Measurements from ENCODE around the gene RANBP9. TPM values are rescaled to one million over a fixed set of nuclear protein-coding genes. Genes with fewer than 3 reads are reported as not detected.

Gene RANBP9
- 10 to 100 TPM; 51.1 to 52.9 TPM for total RNA-seq
- polyA plus RNA-seq = 1 to 10 TPM; 3.4 to 8.8 TPM

DNA sequence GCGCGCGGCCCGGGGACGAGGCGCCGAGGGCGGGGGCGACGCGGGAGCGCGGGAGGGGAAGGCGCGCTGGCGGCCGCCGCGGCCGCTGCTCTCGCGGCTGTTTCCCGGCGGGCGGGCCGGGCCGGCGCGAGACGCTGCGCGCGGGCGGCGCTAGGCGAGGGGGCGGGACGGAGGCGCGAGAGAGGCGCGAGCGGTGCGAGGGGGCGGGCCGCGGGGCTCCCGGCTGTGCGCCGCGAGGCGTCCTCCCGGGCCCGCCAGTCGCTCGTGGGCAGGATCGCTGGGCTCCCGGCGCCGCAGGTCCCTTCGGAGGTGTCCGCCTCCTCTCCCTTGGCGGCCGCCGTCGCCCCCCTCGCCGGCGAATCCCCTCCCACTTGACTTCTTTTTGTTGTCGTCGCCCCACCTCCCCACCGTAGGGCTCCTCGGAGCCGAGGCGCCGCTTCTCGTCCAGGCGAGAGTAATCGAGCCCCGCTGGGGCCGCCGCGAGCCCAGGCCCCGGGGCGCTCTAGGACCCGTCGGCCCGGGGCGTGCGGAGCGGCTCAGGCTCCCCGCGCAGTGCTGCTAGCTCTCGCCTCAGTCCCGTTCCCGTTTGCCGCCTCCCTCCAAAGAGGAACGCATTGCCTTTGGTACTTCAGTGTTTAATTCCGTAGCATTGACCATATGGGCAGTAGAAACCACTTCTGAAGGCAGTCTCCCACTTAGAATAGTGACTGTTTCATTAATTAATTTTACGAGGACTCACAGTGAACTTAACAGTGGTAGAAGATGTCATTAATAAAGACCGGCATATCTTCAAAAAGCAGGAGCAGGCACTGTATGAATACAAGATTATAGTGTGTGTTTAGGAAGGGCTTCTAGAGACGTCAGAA lies at the start of gene RANBP9:
TSS of gene RANBP9 (minus strand) at position 103 of the 866 bp plus-strand sequence. CDS start 330 bp downstream, outside the sequence.
- H3K36me3 ChIP-seq (ENCODE audit: insufficient read depth, low read length) = no peaks in the 10 kb centered on the region
- ChIA-PET CTCF (ENCODE audit: partially characterized antibody) (interaction anchor here (0.5 to 5.4 kb wide), 8 partner anchors 12 to 96 kb away, joined by 3 to 34 read pairs (median 4); partner anchors contain the start of gene NOL7), POLR2A (ENCODE audit: partially characterized antibody) (interaction anchor here (0.8 to 5.6 kb wide), 22 partner anchors 8 to 137 kb away, joined by 3 to 128 read pairs (median 9); partner anchors contain the start of genes MCUR1, NOL7 and SIRT5)
- H3K4me3 Mint-ChIP-seq = peak within 1 kb of the TSS; percentile 95 to 99 (median 96)
- intact Hi-C loops (cut with micrococcal nuclease) = loop anchor here (1.0 to 5.0 kb wide), 10 partner anchors 13 to 1535 kb away; partner anchors contain the start of genes CD83, GFOD1, JARID2 and MCUR1
- DNase-seq = peak; percentile 89 to 92 (median 91)
- H3K9me3 Mint-ChIP-seq = peaks cover 0 to 2% (median 0%) of the 10 kb centered on the region in 8 donors
- H3K27me3 ChIP-seq (ENCODE audit: insufficient read depth, low read length) = no peaks in the 10 kb centered on the region
- no peaks in the 10 kb centered on the region for H3K9me3 ChIP-seq (ENCODE audit: control insufficient read depth in 1 of 2, low read length in 2 of 2)
- no peaks in the 10 kb centered on the region for H3K27me3 Mint-ChIP-seq
- H3K36me3 Mint-ChIP-seq = peaks cover 4 to 19% of the 10 kb centered on the region in 2 donors
- H3K4me1 Mint-ChIP-seq = peaks cover 28 to 73% (median 44%) of the 10 kb centered on the region in 4 donors
- H3K27ac ChIP-seq (ENCODE audit: low read depth, low read length) = peak within 1 kb of the TSS; percentile 87
- H3K27ac Mint-ChIP-seq = peak within 1 kb of the TSS; percentile 98 to 99 (median 99)
- H3K4me3 ChIP-seq (ENCODE audit: low read length in 2 of 2) = peak within 1 kb of the TSS; percentile 69 to 74
- peaks cover 50% of the 10 kb centered on the region for H3K4me1 ChIP-seq (ENCODE audit: insufficient read depth, low read length)

DNA sequence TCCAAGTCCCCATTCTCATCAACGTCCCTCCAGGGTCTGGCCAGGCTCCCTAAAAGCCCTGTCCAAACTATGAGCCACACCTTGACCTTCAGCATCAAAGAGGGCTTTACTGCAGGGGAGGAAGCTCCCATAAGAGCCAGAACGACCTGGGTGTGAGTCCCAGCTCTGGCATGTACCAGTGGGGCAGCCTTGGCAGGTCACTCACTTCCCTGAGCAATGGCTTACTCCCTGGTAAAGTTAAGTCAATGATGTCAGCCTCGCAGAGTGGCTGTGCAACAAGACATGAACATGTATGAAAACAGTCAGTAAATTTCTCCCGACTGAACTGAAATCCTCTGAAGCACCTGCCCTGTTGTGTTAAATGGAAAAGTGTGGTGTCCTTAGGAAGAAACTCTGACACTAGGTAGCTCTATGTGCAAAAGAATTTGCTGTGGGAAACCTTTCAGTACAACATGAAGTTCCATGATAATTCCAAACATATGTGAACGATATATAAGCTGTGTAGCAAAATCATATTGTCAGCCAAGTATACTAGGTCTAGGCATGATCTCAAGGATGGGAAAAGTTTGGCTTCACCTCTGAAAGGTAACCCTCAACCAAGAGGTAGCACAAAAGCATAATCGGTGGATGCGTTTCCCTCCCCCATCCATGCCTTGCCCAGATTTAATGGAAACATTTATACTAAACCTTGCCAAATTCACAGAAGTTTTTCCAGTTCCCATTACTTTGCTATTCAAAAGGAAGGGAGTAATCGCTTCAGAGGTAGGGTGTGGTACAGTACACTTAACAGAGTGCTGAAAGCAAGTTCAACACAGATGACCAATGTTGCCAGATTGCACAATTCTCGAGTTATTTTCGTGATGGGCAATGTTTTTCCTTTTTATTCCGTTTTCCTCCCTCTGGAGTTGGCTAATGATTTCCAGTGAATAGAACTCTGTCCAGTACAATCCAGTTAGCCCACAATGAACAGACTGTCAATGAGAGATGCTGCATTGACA lies 49.0 kb upstream of the RANBP9 start:
- H3K36me3 Mint-ChIP-seq = no peaks in the 10 kb centered on the region
- H3K27ac ChIP-seq (ENCODE audit: low read depth, low read length) = no peak overlapping the region
- no peak overlapping the region for H3K4me3 Mint-ChIP-seq
- H3K36me3 ChIP-seq (ENCODE audit: insufficient read depth, low read length) = no peaks in the 10 kb centered on the region
- no peaks in the 10 kb centered on the region for H3K27me3 Mint-ChIP-seq
- no peaks in the 10 kb centered on the region for H3K9me3 ChIP-seq (ENCODE audit: control insufficient read depth in 1 of 2, low read length in 2 of 2)
- CTCF ChIA-PET (ENCODE audit: partially characterized antibody) = interaction anchor here (1.1 to 1.2 kb wide), 2 partner anchors 10 to 186 kb away, joined by 3 to 5 read pairs; partner anchors contain the start of gene SIRT5
- H3K4me1 ChIP-seq (ENCODE audit: insufficient read depth, low read length) = peaks cover 18% of the 10 kb centered on the region
- no peak overlapping the region for H3K4me3 ChIP-seq (ENCODE audit: low read length in 2 of 2)
- peak overlapping the region in 1 of 7 donors; percentile 4 for H3K27ac Mint-ChIP-seq
- POLR2A ChIA-PET (ENCODE audit: partially characterized antibody) = interaction anchor here (0.9 to 3.0 kb wide), 2 partner anchors 49 to 50 kb away, joined by 3 to 13 read pairs; partner anchors contain the start of gene RANBP9
- H3K4me1 Mint-ChIP-seq = peaks cover 17 to 33% (median 23%) of the 10 kb centered on the region in 4 donors
- H3K27me3 ChIP-seq (ENCODE audit: insufficient read depth, low read length) = no peaks in the 10 kb centered on the region
- peaks cover 0 to 2% (median 0%) of the 10 kb centered on the region in 8 donors for H3K9me3 Mint-ChIP-seq
- intact Hi-C loops (cut with micrococcal nuclease) = loop anchor here (10.0 kb wide), 1 partner anchor 306 kb away; no protein-coding TSS in a partner anchor
- no peak for DNase-seq

DNA sequence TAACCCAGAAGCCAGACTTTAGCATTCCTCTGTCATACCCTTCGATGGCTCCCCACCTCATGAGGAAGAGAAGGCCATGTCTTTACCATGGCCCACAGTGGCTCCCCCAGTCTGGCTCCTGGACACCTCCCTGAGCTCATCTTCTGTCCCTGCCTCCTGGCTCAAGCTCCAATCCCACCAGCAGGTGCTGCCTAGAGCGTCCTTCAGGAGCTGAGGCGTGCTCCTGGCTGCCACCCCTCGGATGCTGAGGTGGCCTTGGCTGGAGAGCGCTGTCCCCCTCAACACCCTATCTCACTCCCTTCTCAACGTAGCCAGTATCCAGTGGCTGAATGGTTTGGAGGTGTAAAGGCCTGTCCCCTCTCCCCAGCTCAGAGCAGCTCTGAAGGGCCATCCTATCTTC lies 47.4 kb upstream of the RANBP9 start:
- Mint-ChIP-seq H3K4me1 (peaks cover 17 to 30% (median 22%) of the 10 kb centered on the region in 4 donors), H3K36me3 (no peaks in the 10 kb centered on the region), H3K4me3 (peak overlapping the region in 1 of 8 donors; percentile 45), H3K27ac (peak overlapping the region in 3 of 7 donors; percentile 6 to 15 (median 13)), H3K9me3 (peaks cover 0 to 2% (median 0%) of the 10 kb centered on the region in 8 donors), H3K27me3 (no peaks in the 10 kb centered on the region)
- ChIA-PET CTCF (ENCODE audit: partially characterized antibody) (interaction anchor here (1.2 kb wide), 1 partner anchor 28 kb away, joined by 4 read pairs; no protein-coding TSS in a partner anchor), POLR2A (ENCODE audit: partially characterized antibody) (interaction anchor here (0.7 to 3.0 kb wide), 3 partner anchors 47 to 144 kb away, joined by 3 to 13 read pairs (median 3); partner anchors contain the start of genes NOL7 and RANBP9)
- no peak overlapping the region for H3K4me3 ChIP-seq (ENCODE audit: low read length in 2 of 2)
- H3K27me3 ChIP-seq (ENCODE audit: insufficient read depth, low read length) = no peaks in the 10 kb centered on the region
- H3K36me3 ChIP-seq (ENCODE audit: insufficient read depth, low read length) = no peaks in the 10 kb centered on the region
- peaks cover 18% of the 10 kb centered on the region for H3K4me1 ChIP-seq (ENCODE audit: insufficient read depth, low read length)
- H3K27ac ChIP-seq (ENCODE audit: low read depth, low read length) = no peak overlapping the region
- DNase-seq = no peak
- intact Hi-C loops (cut with micrococcal nuclease) = no loop called here
- no peaks in the 10 kb centered on the region for H3K9me3 ChIP-seq (ENCODE audit: control insufficient read depth in 1 of 2, low read length in 2 of 2)

DNA sequence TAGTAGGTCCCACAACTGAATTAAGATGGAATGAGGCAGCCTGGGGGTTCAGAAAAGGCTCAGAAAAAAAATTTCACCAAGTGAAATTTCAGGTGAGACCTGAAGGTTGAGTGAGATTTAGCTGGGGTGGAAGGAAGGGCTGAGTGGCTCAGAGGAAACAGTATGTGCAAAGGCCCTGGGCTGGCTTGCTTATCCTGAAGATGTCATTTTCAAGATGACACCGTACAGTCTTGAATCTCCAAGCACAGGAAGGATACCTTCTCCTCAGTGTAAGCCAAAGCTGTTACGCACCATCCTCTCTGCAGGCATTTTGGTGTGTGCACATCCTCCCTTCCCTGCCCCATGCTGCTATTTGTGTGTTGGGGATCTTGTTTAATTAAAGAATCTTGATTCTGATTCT lies 43.0 kb upstream of the RANBP9 start:
- H3K27me3 Mint-ChIP-seq = no peaks in the 10 kb centered on the region
- intact Hi-C loops (cut with micrococcal nuclease) = no loop called here
- no peaks in the 10 kb centered on the region for H3K36me3 ChIP-seq (ENCODE audit: insufficient read depth, low read length)
- CTCF ChIA-PET (ENCODE audit: partially characterized antibody) = no interaction called here
- H3K9me3 ChIP-seq (ENCODE audit: control insufficient read depth in 1 of 2, low read length in 2 of 2) = no peaks in the 10 kb centered on the region
- H3K4me3 Mint-ChIP-seq = no peak overlapping the region
- no peak overlapping the region for H3K4me3 ChIP-seq (ENCODE audit: low read length in 2 of 2)
- DNase-seq = no peak
- peaks cover 0 to 2% (median 0%) of the 10 kb centered on the region in 8 donors for H3K9me3 Mint-ChIP-seq
- peaks cover 0 to 7% (median 2%) of the 10 kb centered on the region in 4 donors for H3K4me1 Mint-ChIP-seq
- H3K27ac ChIP-seq (ENCODE audit: low read depth, low read length) = no peak overlapping the region
- H3K4me1 ChIP-seq (ENCODE audit: insufficient read depth, low read length) = no peaks in the 10 kb centered on the region
- no peaks in the 10 kb centered on the region for H3K27me3 ChIP-seq (ENCODE audit: insufficient read depth, low read length)
- no peak overlapping the region for H3K27ac Mint-ChIP-seq
- H3K36me3 Mint-ChIP-seq = no peaks in the 10 kb centered on the region
- POLR2A ChIA-PET (ENCODE audit: partially characterized antibody) = interaction anchor here (0.6 kb wide), 1 partner anchor 180 kb away, joined by 3 read pairs; no protein-coding TSS in a partner anchor

DNA sequence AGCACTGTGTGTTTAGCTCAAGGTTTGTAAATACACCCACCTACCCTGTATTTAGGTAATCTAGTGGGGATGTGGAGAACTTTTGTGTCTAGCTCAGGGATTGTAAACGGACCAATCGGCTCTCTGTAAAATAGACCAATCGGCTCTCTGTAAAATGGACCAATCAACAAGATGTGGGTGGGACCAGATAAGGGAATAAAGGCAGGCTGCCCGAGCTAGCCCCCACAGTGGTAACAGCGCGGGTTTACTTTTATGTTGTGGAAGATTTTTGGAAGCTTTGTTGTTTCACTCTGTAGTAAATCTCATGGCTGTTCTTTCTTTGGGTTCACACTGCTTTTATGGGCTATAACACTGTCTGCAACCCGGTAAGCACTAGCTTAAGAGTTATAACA lies 32.1 kb upstream of the RANBP9 start:
- Histone ChIP-seq H3K9me3 (ENCODE audit: control insufficient read depth in 1 of 2, low read length in 2 of 2) (peaks cover 0 to 4% of the 10 kb centered on the region in 2 donors), H3K4me3 (ENCODE audit: low read length in 2 of 2) (no peak overlapping the region), H3K36me3 (ENCODE audit: insufficient read depth, low read length) (no peaks in the 10 kb centered on the region), H3K27me3 (ENCODE audit: insufficient read depth, low read length) (no peaks in the 10 kb centered on the region), H3K4me1 (ENCODE audit: insufficient read depth, low read length) (peaks cover 11% of the 10 kb centered on the region), H3K27ac (ENCODE audit: low read depth, low read length) (no peak overlapping the region)
- no peaks in the 10 kb centered on the region for H3K27me3 Mint-ChIP-seq
- DNase-seq = no peak
- intact Hi-C loops (cut with micrococcal nuclease) = no loop called here
- no peak overlapping the region for H3K4me3 Mint-ChIP-seq
- H3K36me3 Mint-ChIP-seq = peaks cover 0 to 3% of the 10 kb centered on the region in 2 donors
- ChIA-PET POLR2A (ENCODE audit: partially characterized antibody) (interaction anchor here (1.6 kb wide), 1 partner anchor 9 kb away, joined by 3 read pairs; no protein-coding TSS in a partner anchor), CTCF (ENCODE audit: partially characterized antibody) (interaction anchor here (1.9 kb wide), 1 partner anchor 15 kb away, joined by 5 read pairs; no protein-coding TSS in a partner anchor)
- H3K27ac Mint-ChIP-seq = peak overlapping the region in 1 of 7 donors; percentile 14
- peaks cover 6 to 15% (median 9%) of the 10 kb centered on the region in 4 donors for H3K4me1 Mint-ChIP-seq
- peaks cover 0 to 11% (median under 1%) of the 10 kb centered on the region in 8 donors for H3K9me3 Mint-ChIP-seq

DNA sequence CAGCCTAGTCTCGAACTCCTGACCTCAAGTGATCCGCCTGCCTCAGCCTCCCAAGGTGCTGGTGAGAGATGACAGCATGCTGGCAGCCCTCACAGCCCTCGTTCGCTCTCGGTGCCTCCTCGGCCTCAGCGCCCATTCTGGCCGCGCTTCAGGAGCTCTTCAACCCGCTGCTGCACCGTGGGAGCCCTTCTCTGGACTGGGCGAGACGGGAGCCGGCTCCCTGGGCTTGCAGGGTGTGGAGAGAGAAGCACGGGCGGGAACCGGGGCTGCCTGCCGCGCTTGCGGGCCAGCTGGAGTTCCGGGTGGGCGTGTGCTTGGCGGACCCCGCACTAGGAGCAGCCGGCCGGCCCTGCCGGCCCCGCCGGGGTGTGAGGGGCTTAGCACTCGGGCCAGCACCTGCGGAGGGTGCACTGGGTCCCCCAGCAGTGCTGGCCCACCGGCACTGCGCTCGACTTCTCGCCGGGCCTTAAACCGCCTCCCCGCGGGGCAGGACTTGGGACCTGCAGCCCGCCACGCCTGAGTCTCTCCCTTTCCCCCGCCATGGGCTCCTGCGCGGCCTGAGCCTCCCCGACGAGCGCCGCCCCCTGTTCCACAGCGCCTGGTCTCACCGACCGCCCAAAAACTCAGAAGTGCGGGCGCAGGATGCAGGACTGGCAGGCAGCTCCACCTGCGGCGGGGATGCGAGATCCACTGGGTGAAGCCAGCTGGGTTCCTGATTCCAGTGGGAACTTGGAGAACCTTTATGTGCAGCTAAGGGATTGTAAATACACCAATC lies 31.5 kb upstream of the RANBP9 start:
- CTCF ChIA-PET (ENCODE audit: partially characterized antibody) = interaction anchor here (1.9 kb wide), 1 partner anchor 14 kb away, joined by 5 read pairs; no protein-coding TSS in a partner anchor
- Histone ChIP-seq H3K4me1 (ENCODE audit: insufficient read depth, low read length) (peaks cover 8% of the 10 kb centered on the region), H3K27ac (ENCODE audit: low read depth, low read length) (no peak overlapping the region), H3K27me3 (ENCODE audit: insufficient read depth, low read length) (no peaks in the 10 kb centered on the region), H3K4me3 (ENCODE audit: low read length in 2 of 2) (no peak overlapping the region), H3K9me3 (ENCODE audit: control insufficient read depth in 1 of 2, low read length in 2 of 2) (peaks cover 0 to 4% of the 10 kb centered on the region in 2 donors), H3K36me3 (ENCODE audit: insufficient read depth, low read length) (no peaks in the 10 kb centered on the region)
- peak overlapping the region in 1 of 7 donors; percentile 64 for H3K27ac Mint-ChIP-seq
- H3K9me3 Mint-ChIP-seq = peaks cover 0 to 11% (median under 1%) of the 10 kb centered on the region in 8 donors
- POLR2A ChIA-PET (ENCODE audit: partially characterized antibody) = interaction anchor here (1.6 kb wide), 1 partner anchor 9 kb away, joined by 3 read pairs; no protein-coding TSS in a partner anchor
- H3K27me3 Mint-ChIP-seq = no peaks in the 10 kb centered on the region
- no peak for DNase-seq
- H3K4me1 Mint-ChIP-seq = peaks cover 3 to 12% (median 7%) of the 10 kb centered on the region in 4 donors
- intact Hi-C loops (cut with micrococcal nuclease) = no loop called here
- peak overlapping the region in 3 of 8 donors; percentile 16 to 54 (median 46) for H3K4me3 Mint-ChIP-seq
- H3K36me3 Mint-ChIP-seq = peaks cover 0 to 3% of the 10 kb centered on the region in 2 donors
